ENCODE measurements around the gene KAT8.
"Not testable (repeated sequence)": the region's sequence is repeated elsewhere in the genome, so short reads cannot be mapped to it uniquely, and the experiment has no call there.

KAT8 gene

DNA sequence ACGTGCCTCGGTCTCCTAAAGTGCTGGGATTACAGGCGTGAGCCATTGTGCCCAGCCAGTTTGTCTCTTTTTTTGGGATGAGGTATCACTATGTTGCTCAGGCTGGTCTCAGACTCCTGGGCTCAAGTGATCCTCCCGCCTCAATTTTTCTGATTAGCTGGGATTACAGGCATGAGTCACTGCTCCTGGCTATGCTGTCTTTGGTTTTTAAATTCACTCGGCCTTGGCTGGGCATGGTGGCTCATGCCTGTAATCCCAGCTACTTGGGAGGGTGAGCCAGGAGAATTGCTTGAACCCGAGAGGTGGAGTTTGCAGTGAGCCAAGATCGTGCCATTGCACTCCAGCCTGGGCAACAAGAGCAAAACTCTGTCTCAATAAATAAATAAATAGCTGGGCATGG, 27.0 kb downstream of the KAT8 start:
- in situ Hi-C loops (cut with HindIII; ENCODE audit: low sequenced_read_pairs), result not testable (repeated sequence)

DNA sequence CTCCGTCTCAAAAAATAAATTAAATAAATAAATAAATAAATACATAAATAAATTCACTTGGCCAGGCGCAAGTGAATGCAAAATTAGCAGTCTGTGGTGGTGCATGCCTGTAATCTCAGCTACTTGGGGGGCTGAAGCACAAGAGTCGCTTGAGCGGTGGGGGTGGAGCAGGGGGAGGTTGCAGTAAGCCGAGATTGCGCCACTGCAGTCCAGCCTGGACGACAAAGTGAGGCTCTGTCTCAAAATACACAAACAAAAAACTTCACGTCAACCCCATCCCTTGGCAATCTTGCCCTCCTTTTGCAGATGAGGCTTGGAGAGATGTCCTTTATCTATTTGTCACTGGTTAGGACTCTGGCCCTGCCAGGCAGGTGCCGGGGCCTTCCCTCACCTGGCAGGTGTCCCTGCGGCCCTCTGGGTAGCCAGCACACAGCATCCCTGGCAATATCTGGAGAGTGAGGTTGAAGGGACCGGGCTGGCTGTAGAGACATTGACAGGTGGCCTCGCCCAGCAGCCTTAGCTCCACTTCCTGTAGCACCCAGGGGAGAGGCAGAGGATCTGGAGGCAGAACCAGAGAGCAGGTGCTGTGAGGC, 28.0 kb downstream of the KAT8 start:
- in situ Hi-C loops (cut with HindIII; ENCODE audit: low sequenced_read_pairs), result no loop called here

DNA sequence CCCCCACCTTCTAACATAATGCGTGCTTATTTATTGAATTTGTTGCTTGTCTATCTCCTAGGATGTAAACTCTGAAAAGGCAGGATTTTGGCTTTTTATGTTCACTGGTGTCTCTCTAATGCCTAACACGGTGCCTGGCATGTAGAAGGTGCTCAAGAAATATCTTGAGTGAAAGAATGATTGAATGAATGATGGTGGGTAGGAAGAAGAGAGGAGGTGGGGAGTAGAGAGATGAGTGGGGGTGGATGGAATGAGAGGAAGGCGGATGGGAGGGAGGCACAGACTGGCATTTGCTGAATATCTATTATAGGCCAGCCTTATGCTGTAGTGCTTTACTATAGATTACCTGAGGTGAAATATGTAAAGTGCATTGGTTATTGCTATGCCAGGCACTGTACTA, 30.1 kb downstream of the KAT8 start:
- in situ Hi-C loops (cut with HindIII; ENCODE audit: low sequenced_read_pairs), result no loop called here

DNA sequence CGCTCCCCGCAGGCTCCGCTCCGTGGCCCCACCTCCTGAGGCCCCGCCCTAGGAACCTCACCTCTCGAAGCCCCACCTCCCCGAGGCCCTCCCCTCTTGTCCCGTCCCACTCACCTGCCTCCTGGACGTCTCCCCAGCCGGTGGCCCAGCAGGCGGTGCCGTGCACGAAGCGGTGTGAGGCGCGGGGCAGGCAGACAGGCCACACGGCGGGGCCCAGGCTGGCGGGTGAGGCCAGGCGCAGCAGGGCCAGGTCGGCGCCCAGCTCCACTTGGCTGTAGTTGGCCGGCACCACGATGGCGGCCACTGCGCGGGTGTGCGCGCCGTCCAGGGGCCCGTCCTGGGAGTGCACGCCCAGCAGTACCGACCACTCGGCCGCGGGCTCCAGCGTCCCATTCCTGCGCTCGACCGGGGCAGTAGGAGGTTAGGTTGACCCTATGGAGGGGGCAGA, 30.8 kb downstream of the KAT8 start:
- in situ Hi-C loops (cut with HindIII; ENCODE audit: low sequenced_read_pairs), result no loop called here

DNA sequence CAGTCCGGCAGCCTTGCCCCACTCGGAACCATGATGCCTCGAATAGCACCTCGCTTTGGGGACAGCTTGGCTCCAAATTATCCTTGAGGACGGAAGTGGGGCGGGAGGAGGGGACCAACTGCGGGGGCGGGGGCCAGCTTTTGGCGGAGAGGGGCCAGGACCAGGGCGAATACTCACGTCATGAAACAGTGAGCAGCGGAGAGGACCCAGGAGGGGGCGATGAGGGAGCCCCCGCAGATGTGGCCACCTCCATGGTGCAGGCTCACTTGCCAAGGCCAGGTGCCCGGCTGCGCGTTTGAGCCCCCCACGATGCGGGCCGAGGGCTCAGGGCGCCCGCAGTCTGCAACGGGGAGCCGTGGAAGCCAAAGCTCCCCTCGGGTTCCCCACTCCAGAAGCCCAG, 31.4 kb downstream of the KAT8 start:
- in situ Hi-C loops (cut with HindIII; ENCODE audit: low sequenced_read_pairs), result no loop called here

DNA sequence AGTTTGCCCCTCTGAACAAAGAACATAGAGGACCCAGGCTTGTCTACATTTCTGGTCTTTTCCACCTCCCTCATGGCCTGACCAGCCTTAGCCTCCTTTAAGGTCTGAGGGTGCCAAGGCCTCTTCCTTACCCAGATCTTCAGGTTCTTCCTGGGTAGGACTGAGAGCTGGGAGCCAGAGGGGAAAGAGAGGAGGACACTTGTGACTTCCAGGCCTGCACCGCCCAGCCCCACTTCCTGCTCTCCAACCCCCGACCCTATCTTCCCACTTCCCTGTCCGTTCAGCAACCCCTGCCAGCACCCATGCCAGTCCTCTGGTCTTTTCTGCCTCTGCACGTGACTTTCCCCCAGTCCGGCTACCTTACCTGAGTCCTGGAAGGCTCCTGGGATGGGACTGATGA, 31.9 kb downstream of the KAT8 start:
- in situ Hi-C loops (cut with HindIII; ENCODE audit: low sequenced_read_pairs), result no loop called here

DNA sequence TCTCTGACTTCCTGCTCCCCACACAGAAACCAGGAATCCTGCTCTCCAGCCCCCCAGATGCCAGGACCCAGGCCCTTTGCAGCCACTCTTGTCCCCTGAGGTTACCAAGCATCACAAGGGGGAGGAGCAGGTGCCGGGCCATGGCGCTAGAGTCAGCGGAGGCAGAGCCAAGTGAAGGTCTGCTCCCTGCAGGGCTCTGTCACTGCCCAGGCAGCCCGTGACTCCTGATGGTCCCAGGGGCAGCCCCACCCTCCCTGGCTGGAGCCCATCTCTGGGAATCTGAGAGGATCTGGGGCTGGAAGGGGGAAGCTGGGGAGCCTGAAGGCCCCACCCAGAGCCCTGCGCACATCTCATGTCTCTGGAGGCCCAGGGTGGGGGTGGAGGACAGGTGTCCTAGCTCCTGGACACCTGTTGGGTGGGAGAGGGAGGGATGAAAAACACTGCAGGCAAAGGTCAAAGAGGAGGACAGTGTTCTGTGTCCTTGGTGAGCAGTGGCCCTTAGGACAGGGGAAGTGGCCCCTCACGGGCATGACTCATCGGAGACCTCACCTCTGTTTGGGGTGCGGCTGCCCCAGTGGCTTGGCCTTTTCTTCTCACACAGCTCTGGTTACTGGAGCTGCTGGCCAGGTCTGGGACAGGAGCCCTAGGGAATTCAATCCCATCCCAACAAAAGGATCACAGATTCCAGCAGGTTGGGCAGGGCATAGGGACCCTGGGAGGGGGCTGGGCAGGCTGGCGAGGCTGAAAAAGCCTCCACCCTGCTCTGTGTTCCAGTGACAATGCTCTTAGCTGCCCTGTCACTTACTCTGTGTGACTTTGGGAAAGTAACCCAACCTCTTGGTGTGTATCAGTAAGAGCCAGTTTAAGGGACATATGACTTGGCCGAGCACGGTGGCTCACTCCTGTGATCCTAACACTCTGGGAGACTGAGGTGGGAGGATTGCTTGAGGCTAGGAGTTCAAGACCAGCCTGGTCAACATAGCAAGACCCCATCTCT, 32.7 kb downstream of the KAT8 start, which contains the start of gene PRSS36:
PRSS36 (minus strand) TSS at position 173 of the 997 bp plus-strand sequence; CDS start at position 142, 31 bp downstream.
- in situ Hi-C loops (cut with HindIII; ENCODE audit: low sequenced_read_pairs), result no loop called here

DNA sequence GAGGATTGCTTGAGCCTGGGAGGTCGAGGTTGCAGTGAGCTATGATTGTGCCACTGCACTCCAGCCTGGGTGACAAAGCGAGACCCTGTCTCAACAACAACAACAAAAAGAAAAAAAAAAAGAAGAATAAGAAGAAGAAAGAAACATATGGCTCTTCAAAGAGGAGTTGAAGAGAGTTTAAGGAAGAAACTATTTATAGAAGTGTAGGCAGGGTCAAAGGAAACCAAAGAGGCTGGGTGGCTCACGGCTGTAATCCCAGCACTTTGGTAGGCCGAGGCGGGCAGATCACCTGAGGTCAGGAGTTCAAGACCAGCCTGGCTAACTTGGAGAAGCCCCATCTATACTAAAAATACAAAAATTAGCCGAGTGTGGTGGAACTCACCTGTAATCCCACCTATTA, 33.5 kb downstream of the KAT8 start:
- in situ Hi-C loops (cut with HindIII; ENCODE audit: low sequenced_read_pairs), result not testable (repeated sequence)

DNA sequence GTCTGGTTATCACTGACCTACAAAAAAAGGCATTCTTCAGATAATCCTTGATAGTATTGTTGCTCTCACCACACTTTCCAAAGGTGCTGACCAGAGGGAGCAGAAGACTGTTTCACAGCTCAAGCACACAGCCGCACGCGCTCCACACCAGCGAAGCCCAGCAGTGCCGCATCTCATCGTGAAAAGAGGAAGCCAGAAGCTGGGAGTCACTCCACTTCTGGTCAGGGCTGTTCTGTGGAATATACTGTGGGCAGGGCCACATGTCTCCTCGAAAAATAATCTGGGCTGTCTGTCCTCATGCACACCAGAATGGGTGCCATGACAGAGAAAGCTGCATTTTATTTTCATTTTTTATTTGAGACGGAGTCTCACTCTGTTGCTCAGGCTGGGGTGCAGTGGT, 39.7 kb downstream of the KAT8 start:
- in situ Hi-C loops (cut with HindIII; ENCODE audit: low sequenced_read_pairs), result no loop called here

DNA sequence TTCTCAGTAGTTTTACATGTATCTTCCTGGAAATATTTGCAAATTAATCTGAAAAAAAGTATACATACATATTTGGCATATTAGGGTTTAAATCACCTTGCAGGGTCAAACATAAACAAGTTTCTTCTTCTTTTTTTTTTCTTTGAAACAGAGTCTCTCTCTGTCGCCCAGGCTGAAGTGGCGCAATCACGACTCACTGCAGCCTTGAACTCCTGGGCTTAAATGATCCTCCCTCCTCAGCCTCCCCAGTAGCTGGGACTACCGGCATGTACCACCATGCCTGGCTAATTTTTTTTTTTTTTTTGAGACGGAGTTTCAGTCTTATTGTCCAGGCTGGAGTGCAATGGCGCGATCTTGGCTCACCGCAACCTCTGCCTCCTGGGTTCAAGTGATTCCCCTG, 49.9 kb downstream of the KAT8 start:
- in situ Hi-C loops (cut with HindIII; ENCODE audit: low sequenced_read_pairs), result no loop called here

DNA sequence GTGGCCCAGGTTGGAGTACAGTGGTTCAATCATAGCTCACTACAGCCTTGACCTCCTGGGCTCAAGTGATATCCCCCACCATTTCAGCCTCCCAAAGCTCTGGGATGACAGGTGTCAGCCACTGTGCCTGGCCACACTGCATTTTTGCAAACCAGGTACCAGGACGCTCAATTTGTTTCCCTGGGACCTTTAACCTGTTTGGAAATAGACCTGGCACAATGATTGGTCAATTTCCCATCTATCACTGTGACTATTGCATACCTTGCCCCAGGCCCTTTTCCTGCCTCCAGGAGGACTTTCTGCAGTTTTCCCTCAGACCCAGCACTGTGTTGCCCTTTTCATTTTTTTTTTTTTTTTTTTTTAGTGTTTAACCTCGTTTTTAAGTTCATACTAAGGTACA, 51.4 kb downstream of the KAT8 start:
- in situ Hi-C loops (cut with HindIII; ENCODE audit: low sequenced_read_pairs), result no loop called here

DNA sequence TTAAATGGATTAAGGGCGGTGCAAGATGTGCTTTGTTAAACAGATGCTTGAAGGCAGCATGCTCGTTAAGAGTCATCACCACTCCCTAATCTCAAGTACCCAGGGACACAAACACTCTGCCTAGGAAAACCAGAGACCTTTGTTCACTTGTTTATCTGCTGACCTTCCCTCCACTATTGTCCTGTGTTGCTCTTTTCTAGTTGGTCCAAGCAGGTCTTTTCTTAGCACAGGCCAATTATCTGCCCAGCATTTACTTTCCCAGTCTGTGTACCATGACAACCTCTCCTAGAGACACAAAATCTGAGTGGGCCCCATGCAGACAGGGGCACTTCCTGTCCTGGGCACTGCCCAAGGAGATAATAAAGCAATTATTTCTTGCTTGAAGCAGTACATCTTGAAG, 52.6 kb downstream of the KAT8 start:
- in situ Hi-C loops (cut with HindIII; ENCODE audit: low sequenced_read_pairs), result not testable (repeated sequence)

DNA sequence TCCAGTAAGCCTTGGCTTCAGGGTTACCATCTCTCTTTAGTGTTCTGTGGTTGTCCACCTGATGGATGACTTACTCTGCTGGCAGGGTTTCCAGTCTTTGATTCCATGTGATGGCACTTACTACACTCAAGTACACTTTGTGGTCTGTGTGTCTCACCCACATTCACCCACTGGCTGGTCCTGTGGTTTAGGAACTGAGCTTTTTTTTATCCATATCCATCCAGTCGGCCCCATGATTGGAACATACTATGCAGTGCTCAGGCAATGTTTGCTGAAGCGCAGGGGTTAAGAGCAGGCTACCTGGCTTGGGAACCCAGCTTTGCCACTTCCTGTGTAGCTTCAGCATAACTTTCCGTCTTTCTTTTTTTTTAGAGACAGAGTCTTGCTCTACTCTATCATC, 59.7 kb downstream of the KAT8 start:
- in situ Hi-C loops (cut with HindIII; ENCODE audit: low sequenced_read_pairs), result no loop called here

DNA sequence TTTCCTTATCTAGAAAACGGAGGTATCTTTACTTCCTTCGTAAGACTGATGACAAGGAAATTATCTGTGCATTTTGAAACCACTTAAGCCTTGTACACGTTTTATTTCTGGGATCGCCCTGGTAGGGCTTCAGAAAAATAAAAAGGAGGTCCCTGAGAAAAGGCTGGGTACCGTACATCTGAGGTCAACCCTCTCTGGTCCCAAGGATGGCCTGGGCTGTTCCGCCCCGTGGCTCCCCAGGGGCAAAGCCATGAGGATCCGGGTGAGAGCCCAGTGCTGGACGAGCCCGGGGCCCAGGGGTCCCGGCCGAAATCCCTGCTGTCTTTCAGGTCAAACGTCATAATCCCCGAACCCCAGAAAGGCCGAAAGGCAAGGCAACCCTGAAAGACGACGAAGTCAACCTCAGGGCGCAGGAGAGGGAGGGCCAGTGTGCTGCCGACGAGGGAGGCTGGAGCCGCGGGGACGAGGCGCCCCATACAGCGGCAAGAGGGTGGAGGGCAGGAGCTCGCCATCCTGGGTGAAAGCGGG, 61.8 kb downstream of the KAT8 start:
- in situ Hi-C loops (cut with HindIII; ENCODE audit: low sequenced_read_pairs), result no loop called here

DNA sequence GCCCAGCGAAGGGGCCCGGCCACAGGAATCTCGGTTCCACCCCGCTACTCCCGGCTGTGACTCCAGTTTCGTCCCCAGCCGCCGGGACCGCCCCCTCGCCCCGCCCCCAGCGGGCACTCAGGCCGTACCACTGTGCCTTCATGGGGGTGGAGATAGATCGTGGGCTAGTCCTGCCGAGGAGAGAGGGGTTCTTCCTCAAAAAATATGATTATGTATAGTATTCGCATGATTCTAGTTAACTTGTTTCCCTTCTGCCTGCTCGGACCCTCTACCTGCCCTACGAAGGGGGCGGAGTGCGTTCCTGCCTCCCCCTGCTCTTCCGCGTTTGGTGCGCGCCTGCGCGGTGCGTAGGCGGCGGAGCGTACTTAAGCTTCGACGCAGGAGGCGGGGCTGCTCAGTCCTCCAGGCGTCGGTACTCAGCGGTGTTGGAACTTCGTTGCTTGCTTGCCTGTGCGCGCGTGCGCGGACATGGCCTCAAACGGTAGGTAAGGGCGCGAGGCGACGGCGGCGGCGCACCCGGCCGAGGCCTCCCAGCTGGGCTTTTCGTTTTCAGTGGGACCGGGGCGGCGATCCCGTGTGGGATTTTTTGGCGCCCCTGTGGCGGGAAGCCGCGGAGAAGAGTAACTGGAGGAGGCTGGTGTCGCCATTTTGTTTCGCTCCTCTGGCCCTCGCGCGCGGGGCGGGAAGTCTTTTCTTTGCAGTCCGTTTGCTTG, 62.4 kb downstream of the KAT8 start, which contains the start of gene FUS:
FUS (plus strand) TSS at position 393 of the 713 bp plus-strand sequence; CDS start at position 469, 76 bp downstream.
- in situ Hi-C loops (cut with HindIII; ENCODE audit: low sequenced_read_pairs), result no loop called here
